Upper lobe of left lung (tissue), 6 donors: ENCODE data around the gene FCHO2. TPM values are rescaled to one million over a fixed set of nuclear protein-coding genes. Genes with fewer than 3 reads are reported as not detected.

ENCODE experiments used
- ATAC-seq, 2 donors: fragments of 200-7000 bp; cut with Tn5 transposase; one replicate each; pipeline ENCODE4 v1.9.1; 2022; ENCODE audit warnings: mild to moderate bottlenecking in 2 of 2, moderate library complexity in 2 of 2; ENCODE audit not compliant: low FRiP score in 2 of 2
- DNase-seq, 2 donors: peaks; one replicate each; pipeline ENCODE4 v3.0.0-alpha.2; 2019 to 2020
- H3K27ac ChIP-seq, 4 donors: fragments of 200-600 bp; sonication (generic); one replicate each; pipeline ENCODE4 v1.5.1; 2016 to 2019
- H3K27me3 ChIP-seq, 4 donors: fragments of 200-600 bp; sonication (generic); one replicate each; pipeline ENCODE4 v1.5.1; 2017 to 2019
- H3K36me3 ChIP-seq, 4 donors: fragments of 200-600 bp; sonication (generic); one replicate each; pipeline ENCODE4 v1.5.1; 2016 to 2019
- H3K4me1 ChIP-seq, 4 donors: fragments of 200-600 bp; sonication (generic); one replicate each; pipeline ENCODE4 v1.5.1; 2018 to 2019
- H3K4me3 ChIP-seq, 4 donors: fragments of 200-600 bp; sonication (generic); one replicate each; pipeline ENCODE4 v1.5.1; 2017 to 2019; ENCODE audit warnings: mild to moderate bottlenecking in 2 of 4, moderate library complexity in 1 of 4
- H3K9me3 ChIP-seq, 4 donors: fragments of 200-600 bp; sonication (generic); one replicate each; pipeline ENCODE4 v1.5.1; 2018 to 2019
- CTCF ChIP-seq, 6 experiments: fragments of 450-650 bp in 4 of 6; fragments of 200-600 bp in 2 of 6; sonication (generic) in 2 of 6; IDR thresholded peaks; one replicate each; pipeline ENCODE4 v1.5.1; 2016 to 2019; ENCODE audit warnings: antibody characterized with exemption in 6 of 6
- EP300 ChIP-seq, 4 donors: sonication (generic); formaldehyde crosslinking; IDR thresholded peaks; one replicate each; pipeline ENCODE4 v1.5.1; 2017; ENCODE audit warnings: antibody characterized with exemption in 4 of 4, control low read depth in 2 of 4
- POLR2A ChIP-seq, 4 donors: fragments of 450-650 bp; IDR thresholded peaks; one replicate each; pipeline ENCODE4 v1.5.1; 2016 to 2017; ENCODE audit warnings: antibody characterized with exemption in 4 of 4, mild to moderate bottlenecking in 2 of 4
- POLR2AphosphoS5 ChIP-seq, 2 donors: sonication (generic); formaldehyde crosslinking; IDR thresholded peaks; one replicate each; pipeline ENCODE4 v1.5.1; 2017; ENCODE audit warnings: antibody characterized with exemption in 2 of 2
- whole genome bisulfite sequencing, 2 donors: methylation state at CpG; one replicate each; pipeline ENCODE4 v1.1.5; 2017 to 2018; 5-methylcytosine and 5-hydroxymethylcytosine counted together
- total RNA-seq, 6 donors: library from RNA; depleted of rRNA in 4 of 6; stranded (reverse); fragments of >200 nt in 4 of 6; gene quantifications; one replicate each; pipeline versions ENCODE4 v1.1.0 to v1.2.1, GENCODE V29; 2016 to 2021
- donor health status: DM: no; HTN: no; CAD: no; lungs with moderate emphysema.
- donor health status: DM: no; HTN: yes; CAD: no; lungs with severe emphysema.

FCHO2 gene
- total RNA-seq, 6 donors from 2014 or later = 37.6 to 99.5 (median 79.7) TPM

DNA sequence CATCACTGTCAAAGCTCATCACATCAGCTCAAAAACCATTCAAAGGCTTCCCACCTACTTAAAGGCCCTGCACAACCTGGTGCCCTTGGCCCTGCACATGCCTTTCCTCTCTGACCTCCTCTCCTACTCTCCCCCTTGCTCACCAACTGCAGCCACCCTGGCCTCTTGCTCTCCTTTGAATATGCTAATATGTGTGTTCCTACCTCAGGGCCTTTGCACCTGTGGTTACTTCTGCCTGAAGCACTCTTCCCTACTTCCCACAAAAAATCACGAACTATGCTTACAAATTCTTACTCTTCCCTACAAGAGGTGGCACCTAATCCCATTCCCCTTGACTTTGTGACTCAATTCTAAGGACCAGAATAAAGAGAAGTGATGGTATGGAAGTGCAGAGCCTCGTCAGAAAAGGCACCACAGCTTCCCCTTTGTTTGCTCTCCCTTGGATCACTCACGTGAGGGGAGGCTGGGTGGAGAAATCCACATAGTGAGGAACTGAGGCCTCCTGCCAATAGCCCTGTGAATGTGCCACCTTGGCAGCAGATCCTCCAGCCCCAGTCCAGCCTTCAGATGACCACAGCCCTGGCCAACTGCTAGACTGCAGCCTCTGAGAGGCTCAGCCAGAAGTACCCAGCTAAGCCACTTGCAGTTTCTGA lies 161.4 kb downstream of the FCHO2 start:
- Histone ChIP-seq H3K4me1 (peaks cover 7 to 20% (median 15%) of the 10 kb centered on the region in 4 donors), H3K27me3 (peaks cover 0 to 14% (median 5%) of the 10 kb centered on the region in 4 donors), H3K4me3 (no peak overlapping the region), H3K36me3 (no peaks in the 10 kb centered on the region), H3K27ac (no peak overlapping the region), H3K9me3 (peaks cover 0 to 4% (median 0%) of the 10 kb centered on the region in 4 donors)
- TF ChIP-seq POLR2A (IDR thresholded peaks at IDR 0.05) (no peak), EP300 (IDR thresholded peaks at IDR 0.05) (no peak), CTCF (IDR thresholded peaks at IDR 0.05) (no peak), POLR2AphosphoS5 (IDR thresholded peaks at IDR 0.05) (no peak)
- no peak for DNase-seq
- 55 to 73% methylated on average over 3 of the region's 3 CpGs for WGBS, 2 donors
- ATAC-seq = no peak

- ATAC-seq (no peak), DNase-seq (no peak)
- Histone ChIP-seq H3K4me1 (peaks cover 7 to 20% (median 15%) of the 10 kb centered on the region in 4 donors), H3K36me3 (no peaks in the 10 kb centered on the region), H3K27ac (no peak overlapping the region), H3K4me3 (no peak overlapping the region), H3K9me3 (peaks cover 0 to 4% (median 0%) of the 10 kb centered on the region in 4 donors), H3K27me3 (peaks cover 0 to 14% (median 5%) of the 10 kb centered on the region in 4 donors)
- TF ChIP-seq POLR2AphosphoS5 (IDR thresholded peaks at IDR 0.05) (no peak), POLR2A (IDR thresholded peaks at IDR 0.05) (no peak)
- 83 to 84% methylated on average over 5 of the region's 5 CpGs for WGBS, 2 donors
Measured at GRCh38 chr5:73118391-73118973, 162.6 kb downstream of the FCHO2 start.

- 36 to 40% methylated on average over 18 to 23 of the region's 40 CpGs for WGBS, 2 donors
- DNase-seq (peak; percentile 31 to 62), ATAC-seq (peak in 1 of 2 donors; percentile 30)
- Histone ChIP-seq H3K27ac (no peak overlapping the region), H3K4me3 (peak overlapping the region in 3 of 4 donors; percentile 46 to 58 (median 55)), H3K27me3 (peaks cover 0 to 14% (median 5%) of the 10 kb centered on the region in 4 donors), H3K36me3 (no peaks in the 10 kb centered on the region), H3K9me3 (peaks cover 0 to 4% (median 0%) of the 10 kb centered on the region in 4 donors), H3K4me1 (peaks cover 7 to 20% (median 15%) of the 10 kb centered on the region in 4 donors)
- TF ChIP-seq EP300 (IDR thresholded peaks at IDR 0.05) (no peak), CTCF (IDR thresholded peaks at IDR 0.05) (no peak), POLR2A (IDR thresholded peaks at IDR 0.05) (no peak), POLR2AphosphoS5 (IDR thresholded peaks at IDR 0.05) (no peak)
Measured at GRCh38 chr5:73119451-73120157, 163.8 kb downstream of the FCHO2 start.

DNA sequence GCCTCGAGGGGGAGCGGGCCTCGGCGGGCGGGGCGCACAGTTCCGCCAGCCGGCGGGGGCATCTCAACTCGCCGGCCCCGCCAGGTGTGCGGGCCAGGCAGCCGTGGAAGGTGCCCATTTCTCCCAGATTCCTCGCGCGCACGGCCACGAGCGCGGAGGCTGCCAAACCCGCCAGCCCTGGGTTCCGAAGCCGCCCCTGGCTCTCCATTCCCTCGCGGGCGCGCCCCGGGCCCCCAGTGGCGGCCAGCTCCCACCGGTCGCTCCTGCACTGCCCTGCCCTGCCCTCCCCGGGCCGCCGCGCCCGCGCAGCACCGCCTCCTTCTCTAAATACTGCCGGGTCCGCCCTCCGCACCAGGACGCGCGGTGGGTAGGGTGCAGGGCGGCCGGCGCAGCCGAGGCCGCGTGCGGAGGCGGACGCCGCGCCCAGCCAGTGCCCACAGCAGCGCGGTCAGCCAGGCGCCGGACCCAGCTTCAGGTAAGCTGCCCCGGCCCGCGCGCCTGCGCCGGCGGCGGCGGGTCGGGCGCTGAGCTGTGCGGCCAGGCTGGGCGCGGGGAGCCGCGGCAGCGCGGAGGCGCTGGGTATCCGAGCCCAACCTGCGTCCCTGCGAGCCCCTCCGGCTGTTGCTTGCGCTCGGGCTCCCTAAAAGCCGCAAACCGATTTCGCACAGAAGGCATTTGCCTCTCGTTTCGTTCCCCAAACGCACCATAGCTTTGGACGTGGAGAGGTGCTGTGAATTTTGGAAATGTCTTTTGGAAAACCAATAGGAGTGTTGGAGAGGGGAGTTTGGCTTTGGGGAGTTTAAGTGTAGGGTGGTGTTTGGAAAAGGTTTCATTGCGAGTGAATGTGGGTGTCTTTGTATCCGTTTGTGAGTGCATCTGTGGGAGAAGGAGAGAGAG lies 164.6 kb downstream of the FCHO2 start, which contains the start of gene TMEM171:
TSS of gene TMEM171 (plus strand) at position 354 of the 897 bp plus-strand sequence. CDS start 2,799 bp downstream, outside the sequence.
- Histone ChIP-seq H3K36me3 (no peaks in the 10 kb centered on the region), H3K9me3 (peaks cover 0 to 4% (median 0%) of the 10 kb centered on the region in 4 donors), H3K27me3 (peaks cover 0 to 14% (median 5%) of the 10 kb centered on the region in 4 donors), H3K27ac (no peak within 1 kb of the TSS), H3K4me3 (peak within 1 kb of the TSS in 3 of 4 donors; percentile 46 to 58 (median 55)), H3K4me1 (peaks cover 7 to 20% (median 15%) of the 10 kb centered on the region in 4 donors)
- TF ChIP-seq POLR2AphosphoS5 (IDR thresholded peaks at IDR 0.05) = no peak
- ATAC-seq (peak; percentile 64 to 72), DNase-seq (peak; percentile 46 to 91)
- WGBS, 2 donors = 2 to 17% methylated on average over 2 to 68 of the region's 94 CpGs

DNA sequence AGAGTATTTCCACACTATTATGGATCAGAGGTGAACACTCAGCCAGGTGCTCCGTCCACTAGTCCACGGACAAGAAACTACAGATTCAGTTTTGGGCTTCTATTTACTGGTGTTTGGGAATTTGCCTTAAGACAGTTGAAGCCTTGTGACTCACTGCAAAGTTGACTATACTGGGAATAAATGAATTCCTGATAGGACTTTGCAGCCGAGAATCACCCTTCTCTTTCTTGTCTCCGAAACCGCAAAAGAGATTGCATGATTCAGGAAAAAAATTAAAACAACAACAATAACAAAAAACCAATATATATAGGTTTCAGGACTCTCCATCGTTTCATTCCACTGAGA lies 165.2 kb downstream of the FCHO2 start:
- no peaks in the 10 kb centered on the region for H3K36me3 ChIP-seq
- WGBS, 2 donors = 39 to 47% methylated on average over 6 of the region's 6 CpGs
- peak overlapping the region in 3 of 4 donors; percentile 46 to 58 (median 55) for H3K4me3 ChIP-seq
- H3K4me1 ChIP-seq = peaks cover 7 to 20% (median 15%) of the 10 kb centered on the region in 4 donors
- peaks cover 0 to 14% (median 5%) of the 10 kb centered on the region in 4 donors for H3K27me3 ChIP-seq
- ATAC-seq = no peak
- H3K9me3 ChIP-seq = peaks cover 0 to 4% (median 0%) of the 10 kb centered on the region in 4 donors
- H3K27ac ChIP-seq = no peak overlapping the region
- no peak for DNase-seq
- no peak for TF ChIP-seq POLR2A (IDR thresholded peaks at IDR 0.05)
- no peak for TF ChIP-seq EP300 (IDR thresholded peaks at IDR 0.05)
- TF ChIP-seq CTCF (IDR thresholded peaks at IDR 0.05) = no peak
- no peak for TF ChIP-seq POLR2AphosphoS5 (IDR thresholded peaks at IDR 0.05)
